ENCODE data around the gene UBE2K.
"Not testable (repeated sequence)": the region's sequence is repeated elsewhere in the genome, so short reads cannot be mapped to it uniquely, and the experiment has no call there.

Gene UBE2K

GRCh38 chr4:39697740-39698423 lies at the start of gene UBE2K:
Gene UBE2K, plus strand, starts transcription at chr4:39698136. Its CDS starts 192 bp downstream, at chr4:39698328.
- FAIRE-seq: no peak

GRCh38 chr4:39648213-39648612 lies 49.7 kb upstream of the UBE2K start:
- FAIRE-seq: no peak

- no peak for FAIRE-seq
These were observed 48.9 kb upstream of the UBE2K start for GRCh38 chr4:39648827-39649558.

GRCh38 chr4:39649639-39650265 lies 48.2 kb upstream of the UBE2K start:
- no peak for FAIRE-seq

- not testable (repeated sequence) for FAIRE-seq
These were observed 46.4 kb upstream of the UBE2K start for GRCh38 chr4:39651586-39651985.

- FAIRE-seq: no peak
These were observed 42.7 kb upstream of the UBE2K start for GRCh38 chr4:39655211-39655610.

GRCh38 chr4:39655876-39656275 lies 42.1 kb upstream of the UBE2K start:
- FAIRE-seq: no peak

- not testable (repeated sequence) for FAIRE-seq
These were observed 41.3 kb upstream of the UBE2K start for GRCh38 chr4:39656638-39657037.

- FAIRE-seq: no peak
These were observed 40.5 kb upstream of the UBE2K start for GRCh38 chr4:39657465-39657864.

- no peak for FAIRE-seq
These were observed 39.2 kb upstream of the UBE2K start for GRCh38 chr4:39658756-39659155.

GRCh38 chr4:39660045-39660444 lies 37.9 kb upstream of the UBE2K start:
- no peak for FAIRE-seq

- FAIRE-seq: no peak
These were observed 37.2 kb upstream of the UBE2K start for GRCh38 chr4:39660757-39661156.

- FAIRE-seq: no peak
These were observed 35.3 kb upstream of the UBE2K start for GRCh38 chr4:39662683-39663082.

GRCh38 chr4:39664828-39665731 lies 32.9 kb upstream of the UBE2K start:
- no peak for FAIRE-seq

GRCh38 chr4:39667706-39668105 lies 30.2 kb upstream of the UBE2K start:
- no peak for FAIRE-seq

GRCh38 chr4:39668887-39669286 lies 29.0 kb upstream of the UBE2K start:
- FAIRE-seq: no peak

- not testable (repeated sequence) for FAIRE-seq
These were observed 27.6 kb upstream of the UBE2K start for GRCh38 chr4:39670296-39670695.

GRCh38 chr4:39675681-39676080 lies 22.3 kb upstream of the UBE2K start:
- FAIRE-seq: not testable (repeated sequence)

GRCh38 chr4:39681003-39681402 lies 16.9 kb upstream of the UBE2K start:
- FAIRE-seq: not testable (repeated sequence)

GRCh38 chr4:39682138-39682537 lies 15.8 kb upstream of the UBE2K start:
- no peak for FAIRE-seq

GRCh38 chr4:39685990-39686389 lies 11.9 kb upstream of the UBE2K start:
- FAIRE-seq: no peak

- FAIRE-seq: no peak
These were observed 10.9 kb upstream of the UBE2K start for GRCh38 chr4:39687014-39687413.

GRCh38 chr4:39689970-39690369 lies 8.0 kb upstream of the UBE2K start:
- FAIRE-seq: no peak
